ENCODE data around the gene C17orf114.

C17orf114 gene

GRCh38 chr17:4788159-4788806, 13.8 kb downstream of the C17orf114 start:
- DNase-seq (ENCODE audit: low spot score) = no peak

GRCh38 chr17:4786516-4786915, 15.6 kb downstream of the C17orf114 start:
- DNase-seq (ENCODE audit: low spot score) = no peak

DNA sequence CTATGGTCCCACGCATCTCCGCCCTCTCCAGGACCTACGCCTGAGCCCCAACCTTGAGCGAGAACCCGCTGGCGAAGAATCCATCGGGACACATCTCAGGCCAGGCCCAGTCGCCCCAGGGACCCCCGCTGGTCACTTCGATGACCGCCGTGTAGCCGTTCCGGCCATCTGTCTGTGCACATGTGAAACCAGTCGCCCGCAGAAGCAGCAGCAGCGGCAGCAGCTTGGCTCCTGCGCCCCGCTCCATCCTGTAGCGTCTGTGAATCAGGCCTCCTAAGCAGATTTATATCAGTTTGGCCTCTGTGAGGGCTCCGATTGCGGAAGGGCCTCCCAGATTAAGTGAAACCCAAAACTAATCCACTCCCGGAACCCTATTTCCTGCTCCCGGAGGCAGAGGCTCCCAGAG, 16.0 kb downstream of the C17orf114 start, which contains the start of gene VMO1:
Gene VMO1, minus strand, starts transcription at position 259 of the 406 bp plus-strand sequence. Its CDS starts 12 bp downstream, at position 247.
- no peak for DNase-seq (ENCODE audit: low spot score)

DNA sequence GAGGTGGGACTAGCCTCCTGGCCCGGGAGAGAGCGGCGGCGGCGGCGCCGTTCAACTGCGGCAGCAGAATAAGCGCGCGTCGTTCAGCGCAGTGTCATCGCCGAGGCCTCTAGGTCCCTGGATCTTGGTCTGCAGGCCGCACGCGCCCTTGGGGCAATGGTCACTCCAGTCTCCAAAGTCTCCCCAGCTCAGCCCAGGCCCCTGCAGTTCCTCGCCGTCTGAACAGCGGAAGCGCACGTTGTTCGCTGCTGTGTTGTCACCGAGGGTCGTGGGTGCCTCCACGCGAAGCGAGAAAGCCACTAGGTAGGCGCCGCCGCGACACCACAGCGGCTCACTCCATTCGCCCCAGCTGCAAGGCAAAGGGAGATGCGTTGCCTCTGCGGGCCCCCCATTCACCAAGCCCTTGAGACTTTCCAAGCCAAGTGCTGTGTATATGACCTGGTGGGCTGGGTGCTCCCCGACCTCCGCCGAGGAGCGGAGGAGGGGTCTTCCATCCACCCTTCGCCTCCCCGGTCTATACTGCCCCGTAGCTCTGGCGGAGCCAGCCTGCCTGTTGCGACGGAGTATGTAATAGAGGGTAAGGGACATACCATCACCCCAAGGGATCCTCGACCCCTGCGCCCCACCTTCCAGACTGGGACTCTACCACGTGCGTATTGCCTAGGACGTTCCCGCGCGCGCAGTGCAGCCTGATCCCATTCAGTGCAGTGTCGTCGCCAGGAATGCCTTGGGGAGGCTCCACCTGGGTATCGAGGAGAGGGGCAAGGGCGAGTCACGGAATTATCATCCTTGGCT, 16.6 kb downstream of the C17orf114 start:
- DNase-seq (ENCODE audit: low spot score) = no peak

- DNase-seq (ENCODE audit: low spot score) = no peak
Observed at GRCh38 chr17:4782652-4783051, 19.5 kb downstream of the C17orf114 start.

- no peak for DNase-seq (ENCODE audit: low spot score)
Observed at GRCh38 chr17:4780325-4780955, 21.7 kb downstream of the C17orf114 start.

DNA sequence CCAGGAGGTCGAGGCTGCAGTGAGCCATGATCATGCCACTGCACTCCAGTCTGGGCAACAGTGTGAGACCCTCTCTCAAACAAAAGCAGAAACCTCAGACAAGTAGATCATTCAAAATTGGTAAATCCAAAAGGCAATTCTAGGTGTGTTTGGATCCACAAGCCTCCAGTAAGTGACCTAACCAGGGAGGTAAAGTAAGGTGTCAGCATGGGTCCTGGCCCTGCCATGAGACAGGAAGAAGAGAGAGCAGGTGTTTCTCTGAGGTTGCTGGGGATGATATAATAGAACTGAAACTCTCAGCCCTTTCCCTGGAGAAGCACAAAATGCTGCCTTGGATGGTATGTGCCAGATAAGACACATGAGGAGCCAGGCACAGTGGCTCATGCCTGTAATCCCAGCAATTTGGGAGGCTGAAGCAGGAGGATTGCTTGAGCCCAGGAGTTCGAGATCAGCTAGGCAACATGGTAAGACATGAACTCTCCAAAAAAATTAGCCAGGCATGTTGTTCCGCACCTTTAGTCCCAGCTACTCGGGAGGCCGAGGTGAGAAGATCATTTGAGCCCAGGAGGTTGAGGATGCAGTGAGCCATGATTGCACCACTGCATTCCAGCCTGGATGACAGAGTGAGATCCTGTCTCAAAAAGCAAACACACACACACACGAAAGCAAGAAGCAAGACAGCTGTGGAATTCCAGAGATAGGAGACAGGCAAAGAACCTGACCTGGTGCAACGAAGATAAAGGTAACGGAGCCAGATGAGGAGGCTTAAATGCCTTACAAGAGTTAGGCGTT, 24.0 kb downstream of the C17orf114 start:
- DNase-seq (ENCODE audit: low spot score) = no peak

- no peak for DNase-seq (ENCODE audit: low spot score)
Observed at GRCh38 chr17:4772235-4772613, 29.9 kb downstream of the C17orf114 start.

DNA sequence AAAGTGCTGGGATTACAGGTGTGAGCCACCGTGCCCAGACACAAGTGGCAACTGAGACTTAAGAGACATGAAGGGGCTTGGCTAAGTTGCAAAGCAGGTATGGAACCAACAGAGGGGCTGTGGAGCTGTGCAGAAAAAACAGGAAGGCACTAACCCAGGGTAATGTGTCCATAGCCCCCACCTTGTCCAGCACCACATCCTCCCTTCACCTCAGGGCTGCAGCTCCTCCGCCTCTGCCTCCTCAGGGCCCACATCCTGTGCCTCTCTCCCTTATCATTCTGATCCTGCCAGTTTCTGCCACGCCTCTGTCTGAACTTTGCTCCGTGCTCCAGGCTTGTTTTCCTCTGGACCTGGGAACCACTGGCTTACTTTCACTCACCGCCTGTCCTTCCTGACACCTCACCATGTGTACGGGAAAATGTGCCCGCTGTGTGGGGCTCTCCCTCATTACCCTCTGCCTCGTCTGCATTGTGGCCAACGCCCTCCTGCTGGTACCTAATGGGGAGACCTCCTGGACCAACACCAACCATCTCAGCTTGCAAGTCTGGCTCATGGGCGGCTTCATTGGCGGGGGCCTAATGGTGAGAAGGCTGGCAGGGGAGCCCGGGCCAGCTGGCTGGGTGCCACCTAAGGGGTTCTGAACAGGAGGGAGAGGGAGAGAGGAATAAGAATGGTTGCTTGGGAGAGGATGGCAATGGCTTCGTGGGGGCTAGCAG, 30.5 kb downstream of the C17orf114 start, which contains the start of gene TM4SF5:
Gene TM4SF5, plus strand, starts transcription at position 368 of the 716 bp plus-strand sequence. Its CDS starts 37 bp downstream, at position 405.
- DNase-seq (ENCODE audit: low spot score) = no peak

DNA sequence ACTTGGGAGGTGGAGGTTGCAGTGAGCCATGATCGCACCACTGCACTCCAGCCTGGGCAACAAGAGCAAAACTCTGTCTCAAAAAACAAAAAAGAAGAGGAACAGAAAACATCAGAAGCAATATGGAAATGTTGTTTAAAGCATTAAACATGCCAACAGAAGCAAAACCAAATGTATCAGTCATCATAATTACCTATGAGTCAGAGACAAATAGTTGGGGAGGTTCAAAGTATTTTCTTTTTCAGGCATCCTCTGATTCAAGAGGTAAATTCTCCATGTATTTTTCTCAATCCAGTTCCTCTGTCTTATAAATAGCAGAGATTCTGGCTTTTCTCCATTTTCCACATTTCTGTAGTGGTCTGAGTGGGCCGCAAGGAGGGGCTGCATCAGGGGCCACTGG, 32.5 kb downstream of the C17orf114 start:
- no peak for DNase-seq (ENCODE audit: low spot score)

DNA sequence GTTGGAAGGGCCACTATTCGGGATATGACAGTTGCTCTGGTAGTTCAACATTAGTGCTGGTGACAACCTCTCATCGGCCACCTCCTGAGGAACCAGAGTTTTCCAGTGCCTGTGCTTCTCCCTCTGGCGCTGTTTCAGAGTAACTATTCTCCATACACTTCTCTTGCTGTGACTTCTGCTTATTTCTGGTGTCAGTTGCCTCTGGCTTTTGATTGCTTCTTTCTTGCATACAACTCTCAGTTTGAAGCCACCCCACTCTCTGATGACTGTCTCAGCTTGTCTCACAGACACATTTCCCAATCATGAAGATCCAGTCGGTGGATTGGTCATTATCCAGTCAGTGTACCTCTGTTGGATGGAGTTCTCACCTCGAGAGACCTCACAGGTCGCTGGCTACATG, 33.8 kb downstream of the C17orf114 start:
- no peak for DNase-seq (ENCODE audit: low spot score)

- no peak for DNase-seq (ENCODE audit: low spot score)
Observed at GRCh38 chr17:4766723-4767122, 35.4 kb downstream of the C17orf114 start.

DNA sequence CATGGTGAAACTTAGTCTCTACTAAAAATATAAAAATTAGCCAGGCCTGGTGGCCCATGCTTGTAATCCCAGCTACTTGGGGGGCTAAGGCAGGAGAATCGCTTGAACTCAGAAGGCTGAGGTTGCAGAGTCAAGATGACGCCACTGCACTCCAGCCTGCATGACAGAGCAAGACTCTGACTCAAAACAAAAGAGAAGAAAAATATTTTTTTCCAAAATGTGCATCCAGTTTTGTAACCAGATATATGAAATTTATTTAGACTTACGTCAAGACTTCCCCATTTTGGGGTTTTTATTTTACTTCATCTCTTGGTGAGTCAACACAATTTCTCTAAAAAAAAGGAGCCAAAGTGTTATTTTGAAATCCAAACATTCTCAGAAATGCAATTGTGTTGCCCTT, 35.9 kb downstream of the C17orf114 start:
- no peak for DNase-seq (ENCODE audit: low spot score)

- DNase-seq (ENCODE audit: low spot score) = no peak
Observed at GRCh38 chr17:4764595-4764994, 37.5 kb downstream of the C17orf114 start.

DNA sequence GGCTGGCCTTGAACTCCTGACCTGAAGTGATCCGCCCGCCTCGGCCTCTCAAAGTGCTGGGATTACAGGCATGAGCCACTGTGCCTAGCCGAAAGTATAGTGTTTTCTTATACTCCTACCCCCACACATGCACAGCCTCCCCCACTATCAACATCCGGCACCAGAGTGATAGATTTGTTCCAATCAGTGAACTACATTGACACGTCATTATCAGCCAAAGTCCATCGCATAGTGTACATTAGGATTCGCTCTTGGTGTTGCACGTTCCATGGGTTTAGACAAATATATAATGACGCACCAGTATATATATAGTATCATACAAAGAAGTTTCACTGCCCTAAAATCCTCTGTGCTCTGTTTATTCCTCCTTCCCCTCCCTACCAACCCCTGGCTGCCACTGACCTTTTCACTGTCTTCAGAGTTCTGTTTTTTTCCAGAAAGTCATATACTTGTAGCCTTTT, 42.3 kb downstream of the C17orf114 start:
- DNase-seq (ENCODE audit: low spot score) = no peak

DNA sequence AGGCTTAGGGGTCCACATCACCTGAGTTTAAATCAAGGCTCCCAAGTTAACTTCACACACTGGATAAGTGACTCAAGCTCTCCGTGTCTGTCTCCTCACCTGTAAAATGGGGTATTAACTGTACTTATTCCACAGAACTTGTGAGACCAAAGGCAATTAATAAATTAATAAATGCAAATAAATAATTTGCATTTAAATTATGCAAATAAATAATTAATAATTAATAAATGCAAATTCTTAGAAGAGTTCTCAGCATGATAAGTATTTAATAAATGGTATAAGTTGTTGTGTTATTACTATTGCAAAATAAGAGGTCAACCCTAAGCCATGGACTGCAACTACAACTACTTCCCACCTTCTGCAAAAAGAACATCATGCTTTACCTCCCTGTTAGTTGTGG, 48.7 kb downstream of the C17orf114 start:
- no peak for DNase-seq (ENCODE audit: low spot score)

DNA sequence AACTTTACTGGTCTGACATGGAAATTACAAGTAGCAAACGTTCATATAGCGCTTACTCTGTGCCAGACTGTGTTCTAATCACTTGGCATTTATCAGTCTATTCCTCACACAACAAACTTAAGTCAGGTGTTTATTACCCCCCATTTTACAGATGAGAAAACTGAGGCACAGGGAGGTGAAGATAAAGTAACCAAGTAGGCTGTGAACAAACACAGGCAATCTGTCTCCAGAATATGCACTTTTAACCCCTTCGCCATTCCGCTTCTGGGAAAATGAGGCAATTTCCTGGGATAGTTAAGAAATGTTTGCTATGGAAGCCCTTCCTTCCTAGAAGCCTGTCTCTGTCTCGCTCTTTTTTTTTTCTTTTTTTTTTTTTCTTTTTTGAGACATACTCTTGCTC, 50.2 kb downstream of the C17orf114 start:
- DNase-seq (ENCODE audit: low spot score) = no peak
